ENCODE data around the gene AVEN. TPM values are rescaled to one million over a fixed set of nuclear protein-coding genes. Genes with fewer than 3 reads are reported as not detected.
A peak's percentile ranks its signal among the peaks of the same experiment; 100 is the strongest.
"Not testable (repeated sequence)": the region's sequence is repeated elsewhere in the genome, so short reads cannot be mapped to it uniquely, and the experiment has no call there.

Gene AVEN
- polyA plus RNA-seq, 1 of the 3 experiments (the other 2 are of a cell fraction) = 7.5 TPM

DNA sequence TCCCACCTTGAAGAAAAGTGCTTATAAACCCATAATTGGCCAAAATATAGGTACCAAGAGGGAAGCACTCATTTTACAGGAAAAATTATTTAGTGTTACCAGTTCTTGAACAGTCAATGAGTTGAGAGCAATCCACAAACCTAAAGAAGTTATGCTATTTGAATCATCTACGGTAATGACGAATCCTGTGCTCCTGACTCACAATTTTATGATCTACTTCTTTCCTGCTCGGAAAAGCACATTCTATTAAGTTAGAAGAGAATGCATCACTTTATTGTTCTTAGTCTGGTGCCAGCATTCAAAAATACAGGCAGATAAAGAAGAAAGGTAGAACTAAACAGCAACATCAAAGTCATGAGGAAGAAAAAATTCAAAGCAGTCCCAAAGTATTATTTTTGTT is 37.5 kb downstream of the AVEN start (continued):
- no peak for TF ChIP-seq EP300 (IDR thresholded peaks at IDR 0.05; ENCODE audit: borderline replicate concordance in 1 of 2, low read depth in 1 of 2, low read length in 1 of 2)
- no peak for TF ChIP-seq RCOR1 (IDR thresholded peaks at IDR 0.05; ENCODE audit: low read length)

GRCh38 chr15:33995666-33996065 is 43.3 kb downstream of the AVEN start:
- H3K27ac ChIP-seq (ENCODE audit: low read depth in 2 of 2, low read length in 1 of 2); H2AFZ ChIP-seq (ENCODE audit: low read depth); H4K20me1 ChIP-seq (ENCODE audit: insufficient read depth); H3K9ac ChIP-seq; CTCF ChIA-PET; POLR2A ChIA-PET; H3K9me3 ChIP-seq; H3K4me1 ChIP-seq (ENCODE audit: control insufficient read depth in 1 of 2, insufficient read depth in 2 of 2, low read depth in 1 of 2, low read length in 1 of 2); H3K79me2 ChIP-seq (ENCODE audit: insufficient read depth); H3F3A ChIP-seq (replicated peaks; ENCODE audit: insufficient read depth); H3K36me3 ChIP-seq (replicated peaks in 1 of 2; ENCODE audit: control insufficient read depth in 1 of 2, insufficient read depth in 2 of 2, low read length in 1 of 2); H3K4me2 ChIP-seq; H3K27me3 ChIP-seq (ENCODE audit: insufficient read depth); DNase-seq; H3K4me3 ChIP-seq (ENCODE audit: low read depth in 2 of 2, low read length in 1 of 2); H3K9me2 ChIP-seq: not testable (repeated sequence)
- 96% methylated on average over 6 of the region's 10 CpGs for WGBS (ENCODE audit: low lambda C conversion rate)

- POLR2A ChIA-PET = no interaction called here
- CTCF ChIA-PET = interaction anchor here (0.6 to 2.2 kb wide), 8 partner anchors 9 to 259 kb away, joined by 3 to 10 read pairs (median 3); partner anchors contain the start of gene CHRM5
Observed at GRCh38 chr15:33994005-33994615, 44.9 kb downstream of the AVEN start.

More at GRCh38 chr15:33994005-33994615, 44.9 kb downstream of the AVEN start:
- TF ChIP-seq EP300 (IDR thresholded peaks at IDR 0.05; ENCODE audit: borderline replicate concordance in 1 of 2, low read depth in 1 of 2, low read length in 1 of 2) = no peak
- TF ChIP-seq, protein P1, sequence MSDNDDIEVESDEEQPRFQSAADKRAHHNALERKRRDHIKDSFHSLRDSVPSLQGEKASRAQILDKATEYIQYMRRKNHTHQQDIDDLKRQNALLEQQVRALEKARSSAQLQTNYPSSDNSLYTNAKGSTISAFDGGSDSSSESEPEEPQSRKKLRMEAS (IDR thresholded peaks at IDR 0.05; ENCODE audit: low read depth) = no peak
- TF ChIP-seq, protein P2, sequence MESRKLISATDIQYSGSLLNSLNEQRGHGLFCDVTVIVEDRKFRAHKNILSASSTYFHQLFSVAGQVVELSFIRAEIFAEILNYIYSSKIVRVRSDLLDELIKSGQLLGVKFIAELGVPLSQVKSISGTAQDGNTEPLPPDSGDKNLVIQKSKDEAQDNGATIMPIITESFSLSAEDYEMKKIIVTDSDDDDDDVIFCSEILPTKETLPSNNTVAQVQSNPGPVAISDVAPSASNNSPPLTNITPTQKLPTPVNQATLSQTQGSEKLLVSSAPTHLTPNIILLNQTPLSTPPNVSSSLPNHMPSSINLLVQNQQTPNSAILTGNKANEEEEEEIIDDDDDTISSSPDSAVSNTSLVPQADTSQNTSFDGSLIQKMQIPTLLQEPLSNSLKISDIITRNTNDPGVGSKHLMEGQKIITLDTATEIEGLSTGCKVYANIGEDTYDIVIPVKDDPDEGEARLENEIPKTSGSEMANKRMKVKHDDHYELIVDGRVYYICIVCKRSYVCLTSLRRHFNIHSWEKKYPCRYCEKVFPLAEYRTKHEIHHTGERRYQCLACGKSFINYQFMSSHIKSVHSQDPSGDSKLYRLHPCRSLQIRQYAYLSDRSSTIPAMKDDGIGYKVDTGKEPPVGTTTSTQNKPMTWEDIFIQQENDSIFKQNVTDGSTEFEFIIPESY (IDR thresholded peaks at IDR 0.05; ENCODE audit: borderline replicate concordance, low read depth) = no peak
- TF ChIP-seq, protein P3, sequence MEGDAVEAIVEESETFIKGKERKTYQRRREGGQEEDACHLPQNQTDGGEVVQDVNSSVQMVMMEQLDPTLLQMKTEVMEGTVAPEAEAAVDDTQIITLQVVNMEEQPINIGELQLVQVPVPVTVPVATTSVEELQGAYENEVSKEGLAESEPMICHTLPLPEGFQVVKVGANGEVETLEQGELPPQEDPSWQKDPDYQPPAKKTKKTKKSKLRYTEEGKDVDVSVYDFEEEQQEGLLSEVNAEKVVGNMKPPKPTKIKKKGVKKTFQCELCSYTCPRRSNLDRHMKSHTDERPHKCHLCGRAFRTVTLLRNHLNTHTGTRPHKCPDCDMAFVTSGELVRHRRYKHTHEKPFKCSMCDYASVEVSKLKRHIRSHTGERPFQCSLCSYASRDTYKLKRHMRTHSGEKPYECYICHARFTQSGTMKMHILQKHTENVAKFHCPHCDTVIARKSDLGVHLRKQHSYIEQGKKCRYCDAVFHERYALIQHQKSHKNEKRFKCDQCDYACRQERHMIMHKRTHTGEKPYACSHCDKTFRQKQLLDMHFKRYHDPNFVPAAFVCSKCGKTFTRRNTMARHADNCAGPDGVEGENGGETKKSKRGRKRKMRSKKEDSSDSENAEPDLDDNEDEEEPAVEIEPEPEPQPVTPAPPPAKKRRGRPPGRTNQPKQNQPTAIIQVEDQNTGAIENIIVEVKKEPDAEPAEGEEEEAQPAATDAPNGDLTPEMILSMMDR (IDR thresholded peaks at IDR 0.05) = peak; percentile 66
- no peak for TF ChIP-seq TEAD4 (IDR thresholded peaks at IDR 0.05; ENCODE audit: borderline replicate concordance, insufficient read depth)
- peak; percentile 62 for TF ChIP-seq RAD21 (IDR thresholded peaks at IDR 0.05; ENCODE audit: low read length)
- peak; percentile 56 for TF ChIP-seq SMC3 (IDR thresholded peaks at IDR 0.05; ENCODE audit: low read depth, low read length)
- no peak for TF ChIP-seq NFIC (IDR thresholded peaks at IDR 0.05; ENCODE audit: borderline replicate concordance)
- TF ChIP-seq USF1 (IDR thresholded peaks at IDR 0.05; ENCODE audit: borderline replicate concordance, low read depth) = no peak
- Histone ChIP-seq H3K9me3 (no peaks in the 10 kb centered on the region), H3K4me1 (ENCODE audit: control insufficient read depth in 1 of 2, insufficient read depth in 2 of 2, low read depth in 1 of 2, low read length in 1 of 2) (peaks cover 0 to 6% of the 10 kb centered on the region in 2 experiments; a peak in 1 of 4 replicates), H3K9me2 (no peaks in the 10 kb centered on the region), H3K27me3 (ENCODE audit: insufficient read depth) (no peaks in the 10 kb centered on the region), H3K36me3 (replicated peaks in 1 of 2; ENCODE audit: control insufficient read depth in 1 of 2, insufficient read depth in 2 of 2, low read length in 1 of 2) (peaks cover 0 to 3% of the 10 kb centered on the region in 2 experiments), H3K27ac (ENCODE audit: low read depth in 2 of 2, low read length in 1 of 2) (no peak overlapping the region), H3K9ac (no peak overlapping the region), H3K79me2 (ENCODE audit: insufficient read depth) (no peaks in the 10 kb centered on the region), H4K20me1 (ENCODE audit: insufficient read depth) (no peaks in the 10 kb centered on the region), H3K4me3 (ENCODE audit: low read depth in 2 of 2, low read length in 1 of 2) (no peak overlapping the region), H3K4me2 (no peak overlapping the region), H3F3A (replicated peaks; ENCODE audit: insufficient read depth) (no peaks in the 10 kb centered on the region), H2AFZ (ENCODE audit: low read depth) (no peak overlapping the region)
- WGBS (ENCODE audit: low lambda C conversion rate) = 83% methylated on average over 7 of the region's 9 CpGs
- no peak for DNase-seq
